Effector CD8-positive, alpha-beta T cell (primary cell): ENCODE measurements around the gene WEE1.
"Not testable (repeated sequence)": the region's sequence is repeated elsewhere in the genome, so short reads cannot be mapped to it uniquely, and the experiment has no call there.

ENCODE experiments used
- DNase-seq: peaks from one replicate; lab custom pipeline; 2025; lab: John Stamatoyannopoulos, UW
- total RNA-seq, 4 experiments: gene quantifications; one replicate each; lab custom pipeline; 2026; lab: John Stamatoyannopoulos, UW

The WEE1 gene
- 19.8 to 56.1 (median 23.3) reads per million in 4 experiments for total RNA-seq

DNA sequence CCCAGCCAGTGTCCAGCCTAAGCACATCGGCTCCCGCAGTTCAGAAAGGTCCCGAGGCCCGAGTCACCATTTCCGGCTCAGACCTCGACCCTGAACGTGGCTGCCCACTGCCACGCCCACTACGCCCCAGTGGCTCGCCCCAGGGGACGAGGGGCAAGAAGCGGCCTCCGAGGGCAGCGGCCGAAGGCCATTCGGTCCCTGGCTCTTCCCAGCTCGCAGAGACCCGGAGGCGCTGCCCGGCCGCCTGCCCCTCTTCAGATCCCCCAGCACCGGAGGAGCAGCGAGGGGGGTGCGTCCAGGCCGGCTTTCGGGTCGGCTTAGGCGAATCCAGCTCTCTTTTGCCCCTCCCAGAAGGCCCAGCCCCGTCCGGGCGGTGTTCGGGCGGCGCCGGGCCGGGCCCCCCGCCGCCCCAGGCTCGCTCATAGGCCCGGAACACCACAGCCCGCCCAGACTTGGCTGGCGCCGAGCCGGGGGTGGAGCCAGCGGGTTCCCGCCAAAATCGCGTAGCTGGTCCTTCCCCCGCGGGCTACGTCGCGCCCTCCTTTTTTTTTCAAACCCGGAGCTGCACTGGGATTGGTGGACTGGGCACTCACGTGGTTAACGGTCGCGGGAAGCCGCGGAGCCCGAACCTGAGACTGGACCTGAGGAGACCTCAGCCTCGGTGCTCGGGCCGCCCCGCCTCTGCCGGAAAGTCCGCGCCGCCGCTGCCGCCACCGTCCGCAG is at the start of gene WEE1:
Gene WEE1, plus strand, starts transcription at position 619 of the 723 bp plus-strand sequence. CDS start 264 bp downstream, outside the sequence.
- DNase-seq = peak; percentile 84

DNA sequence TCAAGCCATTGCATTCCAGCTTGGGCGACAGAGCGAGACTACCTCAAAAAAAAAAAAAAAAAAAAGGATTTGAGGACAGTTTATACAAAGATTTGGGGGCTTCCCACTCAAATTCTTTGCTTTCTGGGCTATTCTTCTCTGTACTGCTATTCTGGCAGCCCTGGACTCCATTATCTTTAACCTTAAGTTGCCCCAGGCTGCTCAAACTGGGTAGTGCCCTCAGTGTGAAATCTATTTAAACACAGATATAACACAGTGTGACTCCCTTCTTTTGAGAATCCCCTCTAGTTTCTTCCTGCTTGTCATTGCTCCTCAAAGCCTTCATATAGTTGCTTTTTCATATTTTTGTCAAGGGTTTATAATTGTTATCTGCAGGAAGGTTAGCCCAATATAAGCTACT is 49.5 kb upstream of the WEE1 start:
- no peak for DNase-seq

DNA sequence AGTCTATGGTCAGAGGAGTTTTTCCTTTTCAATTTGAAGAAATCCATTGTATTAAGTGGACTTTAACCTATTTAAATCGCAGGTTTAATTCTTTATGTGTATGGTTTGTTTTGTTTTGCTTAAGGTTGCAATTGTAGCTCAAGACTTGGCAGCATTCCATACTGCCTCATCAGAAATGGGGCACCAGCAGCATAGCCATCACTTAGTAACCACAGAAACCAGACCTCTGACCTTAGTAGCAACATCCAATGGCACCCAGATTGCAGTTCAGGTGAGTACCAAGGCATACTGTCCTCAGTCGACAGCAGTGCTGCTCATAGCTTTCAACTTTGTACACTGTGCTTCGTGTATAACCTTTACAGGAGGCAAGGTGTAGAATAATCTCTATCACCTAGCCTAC is 48.4 kb upstream of the WEE1 start:
- DNase-seq = no peak

DNA sequence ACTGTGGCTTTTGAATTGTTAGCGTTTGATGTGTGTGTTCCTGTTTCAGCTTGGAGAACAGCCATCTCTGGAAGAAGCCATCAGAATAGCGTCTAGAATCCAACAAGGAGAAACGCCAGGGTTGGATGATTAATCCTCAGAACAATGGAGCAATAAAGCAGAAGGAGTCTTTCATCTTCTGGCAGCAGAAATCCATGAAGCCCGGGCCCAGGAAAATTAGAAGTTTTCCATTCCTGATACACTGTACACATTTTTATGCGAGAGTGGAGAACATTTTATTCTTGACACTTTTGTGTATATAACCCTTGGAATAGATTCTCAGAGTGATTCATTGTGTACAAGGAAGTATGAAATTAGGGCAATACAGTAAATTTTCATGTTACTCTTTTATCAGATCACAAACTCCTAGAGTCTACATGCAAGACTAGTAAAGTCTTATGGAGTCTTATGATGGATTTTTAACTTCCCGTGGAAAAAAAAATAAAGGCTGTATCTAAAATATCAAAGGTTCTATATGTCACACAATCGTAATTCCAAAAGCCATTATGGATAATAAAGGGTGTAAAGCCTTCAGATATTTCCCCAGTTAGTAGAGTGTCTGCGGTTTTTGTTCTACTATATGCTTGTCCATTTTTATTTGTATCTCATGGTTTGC is 45.9 kb upstream of the WEE1 start:
- no peak for DNase-seq

DNA sequence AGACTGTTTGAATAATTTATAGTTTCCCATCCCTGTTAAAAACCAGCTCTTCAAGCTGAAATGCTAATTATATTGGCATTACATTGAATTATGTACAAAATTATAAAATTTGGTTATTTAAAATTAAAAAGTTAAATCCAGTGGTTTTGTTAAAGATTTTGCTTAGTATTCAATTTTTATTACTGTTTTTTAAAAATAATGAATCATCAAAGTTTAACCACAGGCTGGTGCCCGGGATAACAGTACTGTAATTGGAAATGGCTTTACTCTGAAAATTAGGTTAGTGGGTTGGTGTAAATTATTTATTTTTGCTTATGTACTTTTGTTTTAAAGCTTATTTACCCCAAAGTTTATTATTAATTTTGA is 45.4 kb upstream of the WEE1 start:
- DNase-seq = no peak

DNA sequence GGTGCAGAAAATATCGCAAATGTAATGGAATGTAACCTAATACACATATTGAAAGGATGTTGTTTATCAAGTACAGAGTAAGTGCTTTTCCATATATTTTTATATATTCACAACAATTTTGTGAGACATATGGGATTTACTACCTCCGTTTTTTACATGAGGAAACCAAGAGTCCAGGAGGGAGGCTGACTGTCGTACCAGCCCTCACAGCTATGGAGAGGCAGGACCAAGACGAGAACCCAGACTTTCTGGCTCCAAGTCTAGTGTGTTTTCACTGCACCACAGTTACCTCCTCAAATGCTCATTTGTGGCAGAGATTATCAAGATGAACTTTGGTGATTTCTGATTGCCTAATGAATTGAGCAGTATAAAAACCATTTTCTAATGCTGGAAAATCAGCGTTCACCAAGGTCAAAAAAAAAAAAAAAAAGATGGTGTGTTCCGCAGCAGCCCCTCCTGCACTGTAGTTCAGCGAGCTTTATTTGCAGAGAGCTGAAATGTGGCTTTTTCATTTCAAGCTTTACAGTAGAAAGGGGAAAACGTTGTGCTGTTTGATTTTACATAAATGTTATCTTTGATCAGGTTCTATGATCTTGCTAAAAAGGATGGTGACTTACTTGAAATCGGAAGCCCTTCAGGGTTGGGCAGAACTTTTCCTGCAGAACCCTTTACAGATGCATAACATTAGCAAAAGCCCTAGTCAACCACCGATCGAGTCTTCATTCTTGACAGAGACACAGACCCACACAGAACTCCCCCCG is 44.7 kb upstream of the WEE1 start:
- DNase-seq = no peak

DNA sequence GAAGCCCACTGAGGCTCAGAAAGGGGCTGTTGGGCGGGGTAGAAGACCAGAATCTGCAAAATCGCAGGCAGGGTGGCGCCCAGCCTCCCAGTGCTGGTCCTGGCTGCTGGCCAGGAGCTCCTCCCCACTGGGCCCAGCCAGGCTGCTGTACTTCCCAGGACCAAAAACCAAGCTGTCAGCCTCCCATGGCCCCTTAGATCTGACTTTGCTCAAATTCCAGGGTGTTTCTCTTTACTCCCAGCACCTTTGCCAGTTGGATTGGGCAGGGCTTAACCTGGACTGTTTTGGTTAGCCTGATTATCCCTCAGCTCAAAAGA is 44.2 kb upstream of the WEE1 start:
- DNase-seq = no peak

DNA sequence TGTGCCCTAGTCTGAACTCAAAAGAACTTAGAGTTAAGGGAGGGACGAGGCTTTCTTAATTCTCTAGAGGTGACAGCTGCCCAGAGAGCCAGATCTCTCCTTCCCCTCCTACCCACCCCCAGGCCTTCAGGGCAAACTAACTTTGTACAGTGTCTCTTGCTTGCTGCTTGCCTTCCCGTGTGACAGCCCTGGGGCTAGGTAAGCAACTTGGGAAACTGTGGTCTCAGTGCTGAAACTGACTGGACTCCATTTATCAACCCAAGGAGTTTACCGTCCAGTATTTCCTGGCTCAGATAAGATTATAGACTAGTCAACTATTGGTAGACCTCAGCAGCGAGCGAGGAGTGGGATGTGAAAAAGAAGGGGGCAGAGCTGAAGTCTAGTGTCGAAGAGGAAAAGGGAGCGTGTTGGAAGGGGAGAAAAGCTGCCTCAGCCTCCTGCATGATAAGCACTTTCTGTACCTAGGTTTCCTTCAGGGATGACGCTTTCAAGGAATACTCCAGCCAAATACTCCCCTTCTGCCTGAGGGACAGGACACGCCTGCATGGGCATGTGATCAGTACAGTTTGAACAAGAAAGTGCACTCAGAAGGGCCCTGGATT is 43.3 kb upstream of the WEE1 start:
- no peak for DNase-seq

DNA sequence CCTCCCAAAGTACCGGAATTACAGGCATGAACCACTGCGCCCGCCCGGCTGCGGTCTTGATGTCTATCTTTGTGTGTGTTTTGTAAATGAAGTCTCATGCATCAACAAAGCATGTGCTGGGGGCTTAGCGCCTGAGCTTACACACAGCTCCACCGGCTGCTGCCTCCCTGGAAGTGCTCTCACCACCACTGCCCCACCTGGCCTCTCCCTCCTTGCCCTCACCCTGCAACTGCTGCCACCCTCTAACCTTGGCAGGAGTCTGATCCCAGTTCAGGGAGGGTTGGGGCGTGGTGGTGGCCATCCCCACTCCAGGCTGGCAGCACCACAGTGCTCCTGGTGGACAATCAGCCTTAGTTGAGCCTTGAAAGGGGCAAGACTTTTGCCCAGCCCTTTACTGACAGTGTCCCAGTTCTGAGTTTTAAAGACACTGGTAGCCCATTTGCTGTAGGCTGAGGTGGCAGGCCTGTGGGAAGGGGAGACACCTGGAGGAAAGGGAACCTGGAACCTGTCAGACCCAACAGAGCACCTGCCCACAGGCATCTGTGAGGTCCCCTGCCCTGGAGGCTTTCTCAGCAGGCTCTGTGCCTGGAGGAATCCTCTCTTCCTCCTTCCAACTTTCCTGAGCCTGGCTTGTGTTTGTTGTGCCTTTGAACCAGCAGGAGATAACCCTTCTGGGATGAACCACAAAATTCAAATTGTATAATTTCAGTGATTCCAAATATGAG is 42.4 kb upstream of the WEE1 start:
- no peak for DNase-seq

DNA sequence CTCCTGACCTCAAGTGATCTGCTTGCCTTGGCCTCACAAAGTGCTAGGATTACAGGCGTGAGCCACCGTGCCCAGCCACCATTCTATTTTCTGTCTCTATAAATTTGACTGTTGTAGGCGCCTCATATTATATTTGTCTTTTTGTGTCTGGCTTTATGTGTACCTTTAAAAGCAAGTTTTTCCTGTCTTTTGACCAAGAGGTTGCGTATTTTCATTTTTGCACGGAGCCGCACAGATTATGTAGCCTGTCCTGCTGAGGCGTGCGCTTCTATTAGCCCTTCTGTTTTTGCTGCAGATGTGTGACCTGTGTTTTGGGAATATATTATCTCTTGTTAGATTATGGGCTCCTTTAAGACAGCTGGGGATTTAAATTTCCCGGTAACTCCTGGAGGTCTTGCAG is 40.4 kb upstream of the WEE1 start:
- DNase-seq = no peak

DNA sequence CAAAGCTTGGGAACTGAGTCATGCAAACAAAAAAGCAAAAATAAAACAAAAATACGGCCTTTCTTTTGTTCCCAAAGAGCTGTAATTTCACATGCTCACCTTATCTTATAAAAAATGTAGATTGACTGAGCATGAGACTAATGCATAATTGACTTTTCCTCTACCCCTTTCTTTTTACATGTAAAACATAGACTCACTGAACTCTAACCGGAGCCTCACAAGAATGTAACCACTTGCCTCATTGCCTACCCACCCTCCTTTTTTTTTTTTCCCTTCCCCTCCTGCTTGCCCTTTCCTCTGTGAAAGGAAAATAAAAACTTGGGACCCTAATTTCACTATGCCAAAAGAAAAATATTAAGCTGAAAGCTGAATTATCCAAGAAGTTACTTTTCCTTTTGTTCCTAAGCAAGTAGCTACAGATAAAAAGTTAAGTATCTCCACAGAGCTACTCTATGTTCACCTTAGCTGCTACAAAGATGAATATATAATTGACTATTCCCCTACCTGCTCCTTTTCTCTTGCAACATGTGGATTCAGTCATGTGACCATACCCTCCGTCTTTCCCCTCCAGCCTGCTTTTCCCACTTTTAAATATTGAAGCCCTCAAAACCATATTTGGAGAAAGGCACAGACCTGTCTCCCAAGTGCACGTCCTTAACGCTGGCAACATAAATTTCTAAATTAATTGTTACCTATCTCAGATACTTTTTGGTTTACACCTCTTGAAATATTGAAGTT is 39.6 kb upstream of the WEE1 start:
- no peak for DNase-seq

DNA sequence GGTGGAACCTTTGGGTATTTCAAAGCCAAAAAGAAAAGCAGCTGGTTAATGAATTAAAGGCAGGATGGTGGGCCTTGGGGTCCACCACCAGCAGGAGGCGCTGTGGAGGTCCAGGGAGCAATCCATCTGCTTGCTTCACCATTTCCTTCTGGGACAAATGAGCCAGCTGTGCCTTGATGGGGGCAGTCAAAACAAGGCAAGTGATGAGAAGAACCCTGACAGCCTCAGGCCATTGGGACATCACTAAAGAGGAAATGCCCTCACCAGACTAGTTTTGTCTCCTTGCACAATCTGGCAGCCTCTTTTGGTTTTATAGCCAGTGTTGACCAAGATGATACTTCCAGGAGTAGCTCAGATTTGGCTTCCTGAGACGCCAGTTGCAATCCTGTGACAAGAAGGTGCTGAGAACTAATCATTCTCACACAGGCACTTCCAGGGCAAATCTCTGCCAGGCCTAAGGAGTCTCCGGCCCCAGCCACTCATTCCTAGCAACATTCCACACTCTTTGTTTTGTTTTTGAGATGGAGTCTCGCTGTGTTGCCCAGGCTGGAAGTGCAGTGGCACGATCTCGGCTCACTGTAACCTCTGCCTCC is 38.2 kb upstream of the WEE1 start:
- peak; percentile 56 for DNase-seq

DNA sequence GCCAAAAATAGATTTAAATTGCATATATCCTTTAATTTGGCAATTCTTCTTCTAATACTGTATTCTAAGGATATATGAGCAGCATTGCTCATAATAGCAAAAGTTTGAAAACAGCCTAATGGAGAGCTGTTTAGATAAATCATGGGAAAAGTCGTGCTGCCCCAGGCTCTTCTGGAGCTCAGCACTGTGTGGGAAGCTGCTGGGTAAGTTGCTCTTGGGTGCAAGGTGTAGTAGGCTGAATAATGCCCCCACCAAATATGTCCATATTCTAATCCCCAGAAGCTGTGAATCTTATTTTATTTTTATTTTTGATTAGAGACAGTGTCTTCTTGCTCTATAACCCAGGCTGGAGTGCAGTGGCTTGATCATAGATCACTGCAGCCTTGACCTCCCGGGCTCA is 34.9 kb upstream of the WEE1 start:
- no peak for DNase-seq

DNA sequence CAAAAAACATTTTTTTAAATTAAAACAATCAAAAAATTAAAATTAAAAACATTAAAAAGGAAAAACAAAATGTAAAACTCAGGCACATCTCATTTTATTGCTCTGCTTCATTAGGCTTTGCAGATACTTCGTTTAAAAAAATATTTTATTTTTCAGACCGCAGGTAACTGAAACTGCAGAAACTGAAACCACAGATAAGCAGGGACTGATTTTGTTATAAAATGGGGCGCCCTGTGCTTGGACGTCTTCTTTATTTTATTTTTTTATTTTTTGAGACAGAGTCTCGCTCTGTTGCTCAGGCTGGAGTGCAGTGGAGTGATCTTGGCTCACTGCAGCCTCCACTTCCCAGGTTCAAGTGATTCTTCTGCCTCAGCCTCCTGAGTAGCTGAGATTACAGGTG is 24.3 kb upstream of the WEE1 start:
- DNase-seq = not testable (repeated sequence)

DNA sequence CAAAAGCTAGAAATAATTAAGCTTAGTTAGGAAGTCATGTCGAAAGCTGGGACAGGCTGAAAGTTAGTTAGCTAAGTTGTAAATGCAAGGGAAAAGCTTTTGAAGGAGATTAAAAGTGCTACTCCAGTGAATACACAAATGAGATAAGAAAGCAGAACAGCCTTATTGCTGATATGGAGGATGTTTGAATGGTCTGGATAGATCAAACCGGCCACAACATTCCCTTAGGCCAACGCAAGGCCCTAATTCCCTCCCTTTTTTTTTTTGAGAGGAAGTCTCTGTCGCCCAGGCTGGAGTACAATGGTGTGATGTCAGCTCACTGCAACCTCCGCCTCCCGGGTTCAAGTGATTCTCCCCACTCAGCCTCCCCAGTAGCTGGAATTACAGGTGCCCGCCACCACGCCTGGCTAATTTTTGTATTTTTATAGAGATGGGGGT is 23.3 kb upstream of the WEE1 start:
- no peak for DNase-seq

DNA sequence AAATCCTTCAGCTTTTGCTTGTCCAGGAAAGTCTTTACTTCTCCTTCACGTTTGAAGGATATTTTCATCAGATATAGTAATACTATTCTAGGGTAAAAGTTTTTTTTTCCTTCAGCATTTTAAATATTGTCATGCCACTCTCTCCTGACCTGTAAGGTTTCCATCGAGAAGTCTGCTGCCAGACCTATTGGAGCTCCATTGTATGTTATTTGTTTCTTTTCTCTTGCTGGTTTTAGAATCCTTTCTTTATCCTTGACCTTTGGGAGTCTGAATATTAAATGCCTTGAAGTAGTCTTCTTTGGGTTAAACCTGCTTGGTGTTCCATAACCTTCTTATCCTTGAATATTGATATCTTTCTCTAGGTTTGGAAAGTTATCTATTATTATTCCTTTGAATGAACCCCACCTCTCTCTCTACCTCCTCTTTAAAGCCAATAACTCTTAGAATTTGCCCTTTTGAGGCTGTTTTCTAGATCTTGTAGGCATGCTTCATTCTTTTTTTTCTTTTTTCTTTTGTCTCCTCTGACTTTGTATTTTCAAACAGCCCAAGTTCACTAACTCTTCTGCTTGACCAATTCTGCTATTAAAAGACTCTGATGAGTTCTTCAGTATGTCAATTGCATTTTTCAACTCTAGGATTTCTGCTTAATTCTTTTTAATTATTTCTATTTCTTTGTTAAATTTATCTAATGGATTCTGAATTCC is 12.0 kb upstream of the WEE1 start:
- DNase-seq = no peak

DNA sequence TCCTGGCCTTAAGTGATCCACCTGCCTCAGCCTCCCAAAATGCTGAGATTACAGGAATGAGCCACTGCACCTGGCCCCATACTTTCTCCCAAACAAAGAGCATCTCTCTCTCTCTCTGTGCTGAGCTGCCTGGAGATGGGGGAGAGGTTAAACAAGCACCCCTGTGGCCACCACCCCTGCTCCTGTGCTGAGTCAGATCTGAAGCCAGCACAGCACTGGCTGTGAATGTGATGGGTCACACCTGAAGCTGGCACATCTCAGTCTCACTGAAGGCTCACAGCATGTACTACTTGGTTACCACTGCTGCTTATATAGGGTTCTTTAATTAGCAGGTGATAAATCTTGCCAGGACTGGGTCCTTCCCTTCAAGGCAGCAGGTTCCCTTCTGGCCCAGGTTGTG is 10.8 kb upstream of the WEE1 start:
- no peak for DNase-seq

DNA sequence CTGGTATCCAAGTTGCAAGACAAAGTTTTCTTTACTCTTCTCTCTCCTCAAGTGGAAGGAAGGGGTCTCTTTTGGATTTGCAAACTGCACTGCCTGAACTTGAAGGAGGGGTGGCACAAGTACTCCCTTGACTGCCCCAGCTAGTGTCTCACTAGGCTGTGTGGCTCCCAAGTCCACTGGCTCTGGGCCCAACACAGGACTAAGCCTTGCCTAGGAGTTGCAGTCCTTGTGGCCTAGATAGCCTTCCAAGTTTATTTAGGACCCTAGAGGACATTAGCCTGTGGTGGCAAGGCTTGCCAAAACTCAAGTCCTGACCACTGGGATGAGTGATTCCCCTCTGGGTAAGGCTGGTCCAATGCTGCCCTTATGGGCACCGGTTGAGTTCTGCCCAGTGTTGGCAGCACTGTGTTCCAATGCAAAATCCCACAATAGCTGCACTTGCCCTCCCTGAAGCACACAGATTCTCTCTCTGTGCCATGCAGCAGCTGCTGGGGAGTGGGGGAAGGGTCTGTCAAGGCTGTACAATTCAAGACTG is 10.2 kb upstream of the WEE1 start:
- no peak for DNase-seq

DNA sequence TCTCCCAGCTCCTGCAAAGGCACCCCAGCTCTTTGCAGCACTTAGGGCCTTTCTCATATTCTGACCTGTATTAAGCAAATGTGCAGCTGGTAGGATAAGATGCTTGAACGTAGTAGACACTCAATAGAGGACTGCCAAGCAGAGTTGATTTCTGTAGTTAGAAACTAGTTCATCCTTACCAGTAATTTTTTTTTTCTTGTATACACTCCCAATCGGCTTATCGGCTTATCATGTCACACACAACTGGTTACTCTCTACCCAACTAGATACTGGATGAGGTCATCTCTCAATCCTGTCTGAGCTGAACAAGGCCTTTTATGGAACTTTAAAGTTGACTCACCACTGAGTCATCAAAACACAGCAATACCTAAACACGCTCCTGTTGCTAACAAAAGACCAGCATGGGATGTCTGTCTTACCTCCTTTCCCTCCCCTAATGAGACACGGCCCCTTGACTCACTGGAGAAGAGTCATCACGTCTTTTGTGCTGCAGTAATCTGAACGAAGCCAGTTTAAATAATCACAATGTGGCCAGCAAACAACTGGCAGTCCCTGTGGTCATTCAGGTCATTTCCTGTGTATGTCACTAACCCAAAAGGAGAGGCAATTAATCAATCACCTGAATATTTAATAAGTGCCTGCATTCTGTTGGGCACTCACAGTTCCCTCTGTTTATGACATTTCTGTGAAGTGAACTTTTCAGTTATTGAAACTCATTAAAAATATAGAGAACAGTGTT is 7.5 kb upstream of the WEE1 start:
- no peak for DNase-seq
